SK-N-SH (cell line): Measurements from ENCODE around the gene LKAAEAR1. TPM values are rescaled to one million over a fixed set of nuclear protein-coding genes. Genes with fewer than 3 reads are reported as not detected.
A peak's percentile ranks its signal among the peaks of the same experiment; 100 is the strongest.

Source experiments
- CTCF ChIA-PET: fragments of 300-600, 350-600 bp; formaldehyde crosslinking; extraction: SDS; loops from one replicate; lab custom pipeline; 2021; lab: Yijun Ruan, JAX
- POLR2A ChIA-PET: fragments of 350-600 bp; sonication (Branson Sonifier 250); formaldehyde crosslinking; extraction: SDS; loops from one replicate; lab custom pipeline; 2020; ENCODE audit warnings: antibody characterized with exemption, inconsistent platforms; lab: Yijun Ruan, JAX
- DNase-seq: peaks from one replicate; pipeline ENCODE4 v3.0.0; 2012
- H2AFZ ChIP-seq: fragments of 200-600 bp; sonication (generic); 2 replicates; pipeline ENCODE4 v1.8.1; 2016; ENCODE audit warnings: antibody characterized with exemption, mild to moderate bottlenecking, low read depth
- H3F3A ChIP-seq: fragments of 200-600 bp; sonication (generic); replicated peaks from 2 replicates; pipeline ENCODE3; 2016; ENCODE audit warnings: antibody characterized with exemption, mild to moderate bottlenecking; ENCODE audit not compliant: insufficient read depth
- H3K27ac ChIP-seq, 2 experiments: fragments of 200-500 bp in 1 of 2; fragments of 200-600 bp in 1 of 2; sonication (Bioruptor generic) in 1 of 2; sonication (generic), shearing (Covaris generic) in 1 of 2; 2 replicates each; pipeline versions ENCODE4 v1.5.1 to v1.6.1; 2014 to 2016; ENCODE audit warnings: low read depth in 2 of 2, inconsistent platforms in 1 of 2, low read length in 1 of 2, mild to moderate bottlenecking in 1 of 2, mixed read lengths in 1 of 2
- H3K27me3 ChIP-seq: fragments of 200-600 bp; sonication (generic), shearing (Covaris generic); 2 replicates; pipeline ENCODE4 v1.6.1; 2016; ENCODE audit warnings: mixed run types; ENCODE audit not compliant: insufficient read depth
- H3K36me3 ChIP-seq, 2 experiments: fragments of 200-500 bp in 1 of 2; fragments of 200-600 bp in 1 of 2; sonication (Bioruptor generic) in 1 of 2; sonication (generic) in 1 of 2; replicated peaks in 1 of 2; 2 replicates each; pipeline versions ENCODE3 to v1.5.1; 2014 to 2016; ENCODE audit warnings: low read length in 1 of 2, mild to moderate bottlenecking in 1 of 2; ENCODE audit not compliant: insufficient read depth in 2 of 2, control insufficient read depth in 1 of 2
- H3K4me1 ChIP-seq, 2 experiments: fragments of 200-500 bp in 1 of 2; fragments of 200-600 bp in 1 of 2; sonication (Bioruptor generic) in 1 of 2; sonication (generic), shearing (Covaris generic) in 1 of 2; 2 replicates each; pipeline versions ENCODE4 v1.5.1 to v1.6.1; 2014 to 2016; ENCODE audit warnings: low read depth in 1 of 2, low read length in 1 of 2, mixed run types in 1 of 2; ENCODE audit not compliant: insufficient read depth in 2 of 2, control insufficient read depth in 1 of 2
- H3K4me2 ChIP-seq: fragments of 200-600 bp; sonication (generic), shearing (Covaris generic); 2 replicates; pipeline ENCODE4 v1.6.1; 2017; ENCODE audit warnings: mixed run types
- H3K4me3 ChIP-seq, 2 experiments: fragments of 200-500 bp in 1 of 2; fragments of 200-600 bp in 1 of 2; sonication (Bioruptor generic) in 1 of 2; sonication (generic), shearing (Covaris generic) in 1 of 2; 2 replicates each; pipeline versions ENCODE4 v1.5.1 to v1.8.1; 2014 to 2016; ENCODE audit warnings: low read depth in 2 of 2, inconsistent platforms in 1 of 2, low read length in 1 of 2, mild to moderate bottlenecking in 1 of 2, mixed read lengths in 1 of 2, moderate library complexity in 1 of 2
- H3K79me2 ChIP-seq: fragments of 200-600 bp; sonication (generic); 2 replicates; pipeline ENCODE4 v1.8.1; 2017; ENCODE audit warnings: mild to moderate bottlenecking; ENCODE audit not compliant: insufficient read depth
- H3K9ac ChIP-seq: fragments of 200-600 bp; sonication (generic); 2 replicates; pipeline ENCODE4 v1.6.1; 2017; ENCODE audit warnings: mixed run types
- H3K9me2 ChIP-seq: fragments of 200-600 bp; sonication (generic); 2 replicates; pipeline ENCODE4 v1.6.1; 2017; ENCODE audit warnings: mixed run types
- H3K9me3 ChIP-seq: fragments of 200-600 bp; sonication (generic); 2 replicates; pipeline ENCODE4 v1.6.1; 2017; ENCODE audit warnings: mixed run types, mild to moderate bottlenecking, moderate library complexity
- H4K20me1 ChIP-seq: fragments of 200-600 bp; sonication (generic); 2 replicates; pipeline ENCODE4 v1.6.1; 2017; ENCODE audit warnings: mild to moderate bottlenecking, mixed run types; ENCODE audit not compliant: insufficient read depth
- CTCF ChIP-seq: fragments of 200-600 bp; sonication (generic); IDR thresholded peaks from 2 replicates; pipeline ENCODE4 v1.6.1; 2017; ENCODE audit warnings: antibody characterized with exemption, mild to moderate bottlenecking, moderate library complexity
- EZH2phosphoT487 ChIP-seq: fragments of 200-600 bp; sonication (generic); IDR thresholded peaks from 2 replicates; pipeline ENCODE4 v1.6.1; 2017; ENCODE audit warnings: low read depth, mixed run types, mild to moderate bottlenecking, antibody characterized with exemption, moderate library complexity, borderline replicate concordance
- FOSL2 ChIP-seq: IDR thresholded peaks from 2 replicates; pipeline ENCODE4 v1.4.0; 2012; ENCODE audit warnings: low read depth, mild to moderate bottlenecking, moderate library complexity, borderline replicate concordance
- FOXJ3 ChIP-seq: sonication (generic); formaldehyde crosslinking; IDR thresholded peaks from 2 replicates; pipeline ENCODE4 v1.5.1; 2020; ENCODE audit warnings: mild to moderate bottlenecking, missing genetic modification reagents
- FOXM1 ChIP-seq: IDR thresholded peaks from 2 replicates; pipeline ENCODE4 v1.4.0; 2012; ENCODE audit warnings: low read depth, mild to moderate bottlenecking
- GABPA ChIP-seq: IDR thresholded peaks from 2 replicates; pipeline ENCODE4 v1.4.0; 2012; ENCODE audit warnings: low read depth, mild to moderate bottlenecking
- GATA2 ChIP-seq: sonication (generic); formaldehyde crosslinking; IDR thresholded peaks from 2 replicates; pipeline ENCODE4 v1.5.0; 2020; ENCODE audit warnings: mild to moderate bottlenecking, missing genetic modification reagents
- IRF3 ChIP-seq: fragments of 150-350 bp; IDR thresholded peaks from 2 replicates; pipeline ENCODE4 v1.6.1; 2016; ENCODE audit warnings: mild to moderate bottlenecking, low read depth, low read length
- MAX ChIP-seq: IDR thresholded peaks from 2 replicates; pipeline ENCODE4 v1.4.0; 2012; ENCODE audit warnings: low read depth
- MEF2A ChIP-seq: IDR thresholded peaks from 2 replicates; pipeline ENCODE4 v1.4.0; 2012; ENCODE audit warnings: low read depth, borderline replicate concordance
- MXI1 ChIP-seq: IDR thresholded peaks from 2 replicates; pipeline ENCODE4 v1.6.1; 2012; ENCODE audit warnings: mild to moderate bottlenecking, low read depth, low read length, improper control_type of control experiment
- NFIC ChIP-seq: IDR thresholded peaks from 2 replicates; pipeline ENCODE4 v1.4.0; 2012; ENCODE audit warnings: borderline replicate concordance
- POLR2AphosphoS5 ChIP-seq: IDR thresholded peaks from 2 replicates; pipeline ENCODE4 v1.6.1; 2012; ENCODE audit warnings: low read depth, low read length
- RAD21 ChIP-seq: IDR thresholded peaks from 2 replicates; pipeline ENCODE4 v1.6.1; 2012; ENCODE audit warnings: mild to moderate bottlenecking, low read length
- RFX5 ChIP-seq: IDR thresholded peaks from 2 replicates; pipeline ENCODE4 v1.6.1; 2012; ENCODE audit warnings: mild to moderate bottlenecking, improper control_type of control experiment, low read length
- SIN3A ChIP-seq: IDR thresholded peaks from 2 replicates; pipeline ENCODE4 v1.6.1; 2012; ENCODE audit warnings: low read depth, mild to moderate bottlenecking, low read length, moderate library complexity, borderline replicate concordance
- TAF1 ChIP-seq: IDR thresholded peaks from 2 replicates; pipeline ENCODE4 v1.6.1; 2012; ENCODE audit warnings: low read depth, mild to moderate bottlenecking, low read length, moderate library complexity, borderline replicate concordance
- TCF12 ChIP-seq: IDR thresholded peaks from 2 replicates; pipeline ENCODE4 v1.4.0; 2012
- USF1 ChIP-seq: IDR thresholded peaks from 2 replicates; pipeline ENCODE4 v1.4.0; 2012; ENCODE audit warnings: low read depth, borderline replicate concordance
- YY1 ChIP-seq: IDR thresholded peaks from 2 replicates; pipeline ENCODE4 v1.4.0; 2012; ENCODE audit warnings: low read depth, mild to moderate bottlenecking
- WGBS: methylation state at CpG from one replicate; pipeline ENCODE4 v1.1.6; 2017; ENCODE audit warnings: low lambda C conversion rate; 5-methylcytosine and 5-hydroxymethylcytosine counted together
- polyA plus RNA-seq, 3 experiments: library from polyadenylated mRNA; depleted of rRNA; stranded (reverse); fragments of >200 nt; gene quantifications; 2 replicates each; pipeline ENCODE4 v1.2.3, GENCODE V29; 2012

The LKAAEAR1 gene
- polyA plus RNA-seq, 1 of the 3 experiments (the other 2 are of a cell fraction) = 0.71 TPM

GRCh38 chr20:64065974-64066343 is 18.2 kb downstream of the LKAAEAR1 start:
- Histone ChIP-seq H3K4me3 (no peak overlapping the region), H3F3A (peaks cover 4% of the 10 kb centered on the region), H3K4me1 (peaks cover 14 to 21% of the 10 kb centered on the region in 2 experiments; a peak in 2 of 4 replicates), H2AFZ (no peak overlapping the region), H3K9ac (no peak overlapping the region), H4K20me1 (no peaks in the 10 kb centered on the region), H3K36me3 (no peaks in the 10 kb centered on the region), H3K27me3 (no peaks in the 10 kb centered on the region), H3K9me3 (no peaks in the 10 kb centered on the region), H3K9me2 (no peaks in the 10 kb centered on the region), H3K27ac (no peak overlapping the region), H3K79me2 (peaks cover 15% of the 10 kb centered on the region; the same call in 1 of the 2 replicates), H3K4me2 (no peak overlapping the region)
- DNase-seq = no peak
- ChIA-PET CTCF (interaction anchor here (2.0 to 2.3 kb wide), 2 partner anchors 28 to 55 kb away, joined by 12 read pairs; no protein-coding TSS in a partner anchor), POLR2A (no interaction called here)
- TF ChIP-seq YY1 (no peak), MXI1 (no peak), USF1 (no peak)
- WGBS = no CpG with 5 or more reads among the region's 5 CpGs

GRCh38 chr20:64065062-64065973 is 18.9 kb downstream of the LKAAEAR1 start:
- peaks cover 15% of the 10 kb centered on the region; the same call in 1 of the 2 replicates for H3K79me2 ChIP-seq
- H3K36me3 ChIP-seq = no peaks in the 10 kb centered on the region
- peak overlapping the region; percentile 96; the same call in 1 of the 2 replicates for H3K4me2 ChIP-seq
- no peak for DNase-seq
- WGBS = 85% methylated on average over 20 of the region's 27 CpGs
- peaks cover 14 to 21% of the 10 kb centered on the region in 2 experiments; a peak in 2 of 4 replicates for H3K4me1 ChIP-seq
- H2AFZ ChIP-seq = no peak overlapping the region
- peaks cover 4% of the 10 kb centered on the region for H3F3A ChIP-seq
- no peaks in the 10 kb centered on the region for H3K9me2 ChIP-seq
- TF ChIP-seq FOSL2 (no peak), TCF12 (no peak), TAF1 (no peak), NFIC (no peak), MEF2A (no peak), MAX (no peak), FOXM1 (no peak), IRF3 (no peak), SIN3A (no peak), POLR2AphosphoS5 (no peak), EZH2phosphoT487 (no peak), FOXJ3 (CRISPR knock-in tag) (no peak), RAD21 (no peak), YY1 (no peak), CTCF (no peak), GATA2 (CRISPR knock-in tag) (no peak), USF1 (no peak), MXI1 (no peak), GABPA (no peak), RFX5 (no peak)
- TF ChIP-seq, all 33 proteins: peak for 0
- Histone ChIP-seq H3K4me3 (no peak overlapping the region), H3K9me3 (no peaks in the 10 kb centered on the region), H3K27me3 (no peaks in the 10 kb centered on the region), H3K9ac (no peak overlapping the region), H3K27ac (no peak overlapping the region), H4K20me1 (no peaks in the 10 kb centered on the region)
- POLR2A ChIA-PET = no interaction called here
- CTCF ChIA-PET = interaction anchor here (1.2 to 2.3 kb wide), 2 partner anchors 16 to 27 kb away, joined by 3 to 12 read pairs; no protein-coding TSS in a partner anchor
